PC-9 (cell line): ENCODE measurements around the gene CBR1. TPM values are rescaled to one million over a fixed set of nuclear protein-coding genes. Genes with fewer than 3 reads are reported as not detected.

Source experiments
- BruUV-seq: library from RNA; stranded (reverse); fragments of 400-500 nt; replicated peaks from 2 replicates; lab custom pipeline; 2021; lab: Mats Ljungman, UMichigan
- CTCF ChIA-PET: fragments of 300-600 bp; sonication (Branson Sonifier 250); formaldehyde crosslinking; loops from one replicate; lab custom pipeline; 2022; ENCODE audit warnings: antibody characterized with exemption; lab: Charles Lee
- POLR2A ChIA-PET: fragments of 300-600 bp; sonication (Branson Sonifier 250); formaldehyde crosslinking; loops from one replicate; lab custom pipeline; 2022; ENCODE audit warnings: antibody characterized with exemption; ENCODE audit not compliant: unreplicated experiment; lab: Charles Lee
- DNase-seq, 2 experiments: peaks; one replicate each; pipeline versions ENCODE4 v3.0.0 to v3.0.0-alpha.2; 2015 to 2022; ENCODE audit warnings: mixed read lengths in 1 of 2
- H2AFZ ChIP-seq: fragments of 200-600 bp; sonication (generic); 2 replicates; pipeline ENCODE4 v1.8.1; 2017; ENCODE audit warnings: antibody characterized with exemption
- H3F3A ChIP-seq: fragments of 200-600 bp; sonication (generic); 2 replicates; pipeline ENCODE4 v1.8.1; 2017; ENCODE audit warnings: antibody characterized with exemption, mild to moderate bottlenecking, low read depth; ENCODE audit not compliant: insufficient read depth
- H3K27ac ChIP-seq: fragments of 200-600 bp; sonication (generic); 2 replicates; pipeline ENCODE4 v1.6.1; 2016; ENCODE audit warnings: mixed run types
- H3K27me3 ChIP-seq: fragments of 200-600 bp; sonication (generic); 2 replicates; pipeline ENCODE4 v1.6.1; 2016; ENCODE audit warnings: low read depth, mixed run types; ENCODE audit not compliant: insufficient read depth
- H3K36me3 ChIP-seq: fragments of 200-600 bp; sonication (generic); 2 replicates; pipeline ENCODE4 v1.6.1; 2016; ENCODE audit warnings: low read depth, mixed run types
- H3K4me1 ChIP-seq: fragments of 200-600 bp; sonication (generic); replicated peaks from 2 replicates; pipeline ENCODE4 v1.6.1; 2016; ENCODE audit warnings: mixed run types; ENCODE audit not compliant: insufficient read depth
- H3K4me2 ChIP-seq: fragments of 200-600 bp; sonication (generic); 2 replicates; pipeline ENCODE4 v1.6.1; 2017; ENCODE audit warnings: mixed run types
- H3K4me3 ChIP-seq: fragments of 200-600 bp; sonication (generic); 2 replicates; pipeline ENCODE4 v1.6.1; 2016; ENCODE audit warnings: mixed run types
- H3K79me2 ChIP-seq: fragments of 200-600 bp; sonication (generic); 2 replicates; pipeline ENCODE4 v1.6.1; 2017; ENCODE audit warnings: low read depth, mixed run types
- H3K9me2 ChIP-seq: fragments of 200-600 bp; sonication (generic); 2 replicates; pipeline ENCODE4 v1.8.1; 2017; ENCODE audit warnings: mild to moderate bottlenecking; ENCODE audit not compliant: insufficient read depth
- H3K9me3 ChIP-seq: fragments of 200-600 bp; sonication (generic); 2 replicates; pipeline ENCODE4 v1.8.1; 2016; ENCODE audit warnings: low read depth; ENCODE audit not compliant: insufficient read depth
- H4K20me1 ChIP-seq: fragments of 200-600 bp; sonication (generic); 2 replicates; pipeline ENCODE4 v1.8.1; 2017; ENCODE audit not compliant: insufficient read depth
- EZH2 ChIP-seq: fragments of 200-600 bp; sonication (generic); IDR thresholded peaks from 2 replicates; pipeline ENCODE4 v1.8.0; 2017; ENCODE audit warnings: antibody characterized with exemption, low read depth
- intact Hi-C: fragments of 100-400 bp; cut with micrococcal nuclease; formaldehyde crosslinking; loops from one replicate; pipeline ENCODE4 v1.10.0; 2022; ENCODE audit not compliant: unreplicated experiment
- total RNA-seq: library from RNA; stranded (reverse); gene quantifications from 2 replicates; pipeline ENCODE4 v1.2.3, GENCODE V29; 2021
- TF ChIP-seq, protein P1 (sequence below): fragments of 200-600 bp; sonication (generic); conservative IDR thresholded peaks from 2 replicates; pipeline ENCODE4 v1.6.1; 2017; ENCODE audit warnings: mixed run types, antibody characterized with exemption, mild to moderate bottlenecking, moderate library complexity

Gene CBR1
- total RNA-seq, 1 experiment from 2014 or later: 80.2 TPM

DNA sequence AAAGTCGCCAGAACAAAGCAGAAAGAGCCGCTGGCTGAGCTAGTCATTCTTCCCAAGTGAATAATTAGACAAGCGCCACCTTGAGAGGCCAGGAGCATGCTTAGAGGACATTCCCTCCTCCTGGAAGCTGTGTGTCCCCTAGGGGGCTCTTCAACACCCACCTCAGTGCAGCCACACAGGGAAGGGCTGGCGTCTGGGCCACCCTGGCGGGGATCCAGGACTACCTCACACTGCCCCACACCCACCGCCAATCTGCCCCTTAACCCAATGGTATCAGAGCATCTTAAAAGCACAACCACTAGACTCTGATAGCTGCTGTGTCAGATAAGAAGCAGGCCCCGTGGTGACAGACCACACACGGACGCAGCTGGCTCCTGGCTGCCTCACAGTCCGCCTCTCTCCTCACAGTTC is 34.4 kb upstream of the CBR1 start:
- TF ChIP-seq, protein P1, sequence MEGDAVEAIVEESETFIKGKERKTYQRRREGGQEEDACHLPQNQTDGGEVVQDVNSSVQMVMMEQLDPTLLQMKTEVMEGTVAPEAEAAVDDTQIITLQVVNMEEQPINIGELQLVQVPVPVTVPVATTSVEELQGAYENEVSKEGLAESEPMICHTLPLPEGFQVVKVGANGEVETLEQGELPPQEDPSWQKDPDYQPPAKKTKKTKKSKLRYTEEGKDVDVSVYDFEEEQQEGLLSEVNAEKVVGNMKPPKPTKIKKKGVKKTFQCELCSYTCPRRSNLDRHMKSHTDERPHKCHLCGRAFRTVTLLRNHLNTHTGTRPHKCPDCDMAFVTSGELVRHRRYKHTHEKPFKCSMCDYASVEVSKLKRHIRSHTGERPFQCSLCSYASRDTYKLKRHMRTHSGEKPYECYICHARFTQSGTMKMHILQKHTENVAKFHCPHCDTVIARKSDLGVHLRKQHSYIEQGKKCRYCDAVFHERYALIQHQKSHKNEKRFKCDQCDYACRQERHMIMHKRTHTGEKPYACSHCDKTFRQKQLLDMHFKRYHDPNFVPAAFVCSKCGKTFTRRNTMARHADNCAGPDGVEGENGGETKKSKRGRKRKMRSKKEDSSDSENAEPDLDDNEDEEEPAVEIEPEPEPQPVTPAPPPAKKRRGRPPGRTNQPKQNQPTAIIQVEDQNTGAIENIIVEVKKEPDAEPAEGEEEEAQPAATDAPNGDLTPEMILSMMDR: no peak
- no peak for TF ChIP-seq EZH2
- H3K27me3 ChIP-seq: no peaks in the 10 kb centered on the region
- POLR2A ChIA-PET: interaction anchor here (0.6 kb wide), 1 partner anchor 11 kb away, joined by 5 read pairs; no protein-coding TSS in a partner anchor

DNA sequence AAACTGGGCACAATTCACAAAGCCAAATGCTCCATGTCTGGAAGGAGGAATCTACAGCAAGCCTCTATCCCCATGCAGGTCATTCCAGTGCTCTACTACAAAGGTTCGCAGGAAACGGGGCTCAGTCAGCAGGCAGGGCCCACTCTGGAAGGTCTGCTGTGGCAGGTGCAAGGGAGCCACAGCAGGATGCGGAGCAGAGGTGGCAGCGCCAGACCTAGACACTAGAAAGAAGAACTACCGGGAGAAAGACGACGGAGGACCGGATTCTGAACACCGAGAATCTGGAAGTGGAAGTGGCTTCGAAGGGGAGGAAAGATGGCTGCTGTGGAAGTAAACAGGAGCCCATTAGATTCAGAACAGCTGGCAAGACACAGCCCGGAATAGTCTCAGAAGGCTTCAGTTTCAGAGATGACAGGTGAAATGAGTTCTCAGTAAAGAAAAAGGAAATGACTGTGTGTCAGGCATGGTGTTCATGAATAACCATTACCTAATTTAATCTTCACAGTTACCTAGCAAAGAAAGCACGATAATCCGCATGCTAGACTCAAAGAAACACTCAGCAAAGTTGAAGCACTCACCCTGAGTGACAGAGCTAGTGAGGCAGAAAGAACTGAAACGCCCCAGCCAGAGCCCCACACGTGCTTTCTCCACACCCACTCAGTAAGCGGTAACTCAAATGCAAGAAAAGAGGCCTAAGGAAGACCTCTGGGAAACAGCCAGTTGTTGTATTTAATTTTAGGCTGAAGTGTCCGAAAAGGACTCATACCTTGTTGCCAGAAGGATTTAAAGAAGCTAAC is 30.9 kb upstream of the CBR1 start:
- BruUV-seq: no TSS peak
- no peak overlapping the region for H2AFZ ChIP-seq
- no peaks in the 10 kb centered on the region for H3K27me3 ChIP-seq
- H3K9me2 ChIP-seq: no peaks in the 10 kb centered on the region
- TF ChIP-seq, protein P1: no peak
- no peak for TF ChIP-seq EZH2
- no peak overlapping the region for H3K4me2 ChIP-seq
- no peaks in the 10 kb centered on the region for H3K9me3 ChIP-seq
- H3K4me1 ChIP-seq: no peaks in the 10 kb centered on the region
- H3K36me3 ChIP-seq: 0 out of 2 replicates have a peak, but pooled peaks cover 3% of the 10 kb centered on the region
- H4K20me1 ChIP-seq: no peaks in the 10 kb centered on the region
- H3K79me2 ChIP-seq: no peaks in the 10 kb centered on the region
- no peak for DNase-seq
- intact Hi-C loops: no loop called here
- POLR2A ChIA-PET: no interaction called here
- no peak overlapping the region for H3K27ac ChIP-seq
- CTCF ChIA-PET: no interaction called here
- no peak overlapping the region for H3K4me3 ChIP-seq
- no peaks in the 10 kb centered on the region for H3F3A ChIP-seq

More for the DNA sequence above, 34.4 kb upstream of the CBR1 start:
- no peak overlapping the region for H2AFZ ChIP-seq
- H3K36me3 ChIP-seq: no peaks in the 10 kb centered on the region
- no peaks in the 10 kb centered on the region for H3K4me1 ChIP-seq
- no peak overlapping the region for H3K4me3 ChIP-seq
- peaks cover 3% of the 10 kb centered on the region for H3F3A ChIP-seq
- H3K4me2 ChIP-seq: no peak overlapping the region
- H3K9me2 ChIP-seq: no peaks in the 10 kb centered on the region
- H3K27ac ChIP-seq: no peak overlapping the region
- no peaks in the 10 kb centered on the region for H3K79me2 ChIP-seq
- CTCF ChIA-PET: no interaction called here
- BruUV-seq: no TSS peak
- no peaks in the 10 kb centered on the region for H3K9me3 ChIP-seq
- DNase-seq: no peak
- no peaks in the 10 kb centered on the region for H4K20me1 ChIP-seq
- intact Hi-C loops: no loop called here

DNA sequence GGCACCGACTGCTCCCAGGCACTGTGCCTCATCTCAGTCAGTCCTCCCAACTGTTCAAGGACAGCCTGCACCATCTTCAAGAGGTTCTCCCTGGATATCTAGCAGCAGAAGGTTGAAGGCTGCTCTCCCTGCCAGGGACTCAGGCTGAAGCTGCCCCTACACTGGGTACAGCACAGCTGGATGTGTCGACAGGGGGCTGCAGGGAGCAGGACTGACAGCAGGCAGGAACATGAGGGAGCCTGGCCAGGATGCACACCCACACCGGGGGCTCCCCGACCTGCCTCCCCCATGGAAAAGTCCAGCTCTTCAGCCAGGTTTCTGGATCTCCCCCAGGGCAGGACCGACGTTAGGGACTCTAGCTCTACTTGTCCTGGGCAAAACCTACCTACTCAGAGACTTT is 30.0 kb upstream of the CBR1 start:
- CTCF ChIA-PET: interaction anchor here (0.6 kb wide), 1 partner anchor 65 kb away, joined by 3 read pairs; no protein-coding TSS in a partner anchor
- no peaks in the 10 kb centered on the region for H3K9me2 ChIP-seq

More for the DNA sequence above, 30.0 kb upstream of the CBR1 start:
- no peaks in the 10 kb centered on the region for H3K79me2 ChIP-seq
- H3F3A ChIP-seq: no peaks in the 10 kb centered on the region
- intact Hi-C loops: no loop called here
- TF ChIP-seq EZH2: no peak
- TF ChIP-seq, protein P1: no peak
- H3K27me3 ChIP-seq: no peaks in the 10 kb centered on the region
- H4K20me1 ChIP-seq: no peaks in the 10 kb centered on the region
- no peak overlapping the region for H3K4me2 ChIP-seq
- no TSS peak for BruUV-seq
- H3K4me1 ChIP-seq: no peaks in the 10 kb centered on the region
- H3K36me3 ChIP-seq: 0 out of 2 replicates have a peak, but pooled peaks cover 3% of the 10 kb centered on the region
- POLR2A ChIA-PET: no interaction called here
- H2AFZ ChIP-seq: no peak overlapping the region
- no peaks in the 10 kb centered on the region for H3K9me3 ChIP-seq
- H3K4me3 ChIP-seq: no peak overlapping the region
- DNase-seq: no peak
- H3K27ac ChIP-seq: no peak overlapping the region
